Vagina (tissue), 2 donors: ENCODE measurements around the gene NLRP1. TPM values are rescaled to one million over a fixed set of nuclear protein-coding genes. Genes with fewer than 3 reads are reported as not detected.

Experiments used
- DNase-seq, 2 donors: peaks; one replicate each; pipeline ENCODE4 v3.0.0-alpha.2; 2017; ENCODE audit errors: extremely low spot score in 2 of 2
- H3K27ac ChIP-seq: fragments of 200-600 bp; sonication (generic); one replicate; pipeline ENCODE4 v1.5.1; 2019
- H3K27me3 ChIP-seq: fragments of 200-600 bp; sonication (generic); one replicate; pipeline ENCODE4 v1.5.1; 2019
- H3K36me3 ChIP-seq, 2 donors: fragments of 200-600 bp; sonication (generic); one replicate each; pipeline ENCODE4 v1.5.1; 2017 to 2019
- H3K4me1 ChIP-seq: fragments of 200-600 bp; sonication (generic); one replicate; pipeline ENCODE4 v1.5.1; 2019
- H3K4me3 ChIP-seq, 2 donors: fragments of 200-600 bp; sonication (generic); 1 replicate in 1 of 2; 2 replicates in 1 of 2; pipeline ENCODE4 v1.5.1; 2016 to 2019
- H3K9me3 ChIP-seq: fragments of 200-600 bp; sonication (generic); one replicate; pipeline ENCODE4 v1.5.1; 2019
- POLR2A ChIP-seq, 2 donors: fragments of 450-650 bp; IDR thresholded peaks; one replicate each; pipeline ENCODE4 v1.6.1; 2017; ENCODE audit warnings: antibody characterized with exemption in 2 of 2, mild to moderate bottlenecking in 2 of 2, moderate library complexity in 2 of 2
- POLR2AphosphoS5 ChIP-seq, 2 donors: sonication (generic); formaldehyde crosslinking; IDR thresholded peaks; one replicate each; pipeline ENCODE4 v1.9.0; 2017; ENCODE audit warnings: antibody characterized with exemption in 2 of 2, mild to moderate bottlenecking in 2 of 2, low read depth in 1 of 2; ENCODE audit not compliant: insufficient read depth in 1 of 2
- intact Hi-C: fragments of 100-400 bp; cut with DNase I; formaldehyde crosslinking; loops from one replicate; pipeline ENCODE4 v1.15.1; 2023
- total RNA-seq: library from RNA; depleted of rRNA; stranded (reverse); fragments of >200 nt; gene quantifications from one replicate; pipeline ENCODE4 v1.2.3, GENCODE V29; 2016
- TF ChIP-seq, protein P1 (sequence below), 3 experiments: fragments of 450-650 bp in 2 of 3; fragments of 200-600 bp in 1 of 3; sonication (generic) in 1 of 3; IDR thresholded peaks; one replicate each; pipeline ENCODE4 v1.5.1; 2017 to 2019; ENCODE audit warnings: antibody characterized with exemption in 3 of 3, mild to moderate bottlenecking in 2 of 3, moderate library complexity in 2 of 3

NLRP1 gene
- total RNA-seq, 1 donor from 2014 or later: 83.7 TPM

DNA sequence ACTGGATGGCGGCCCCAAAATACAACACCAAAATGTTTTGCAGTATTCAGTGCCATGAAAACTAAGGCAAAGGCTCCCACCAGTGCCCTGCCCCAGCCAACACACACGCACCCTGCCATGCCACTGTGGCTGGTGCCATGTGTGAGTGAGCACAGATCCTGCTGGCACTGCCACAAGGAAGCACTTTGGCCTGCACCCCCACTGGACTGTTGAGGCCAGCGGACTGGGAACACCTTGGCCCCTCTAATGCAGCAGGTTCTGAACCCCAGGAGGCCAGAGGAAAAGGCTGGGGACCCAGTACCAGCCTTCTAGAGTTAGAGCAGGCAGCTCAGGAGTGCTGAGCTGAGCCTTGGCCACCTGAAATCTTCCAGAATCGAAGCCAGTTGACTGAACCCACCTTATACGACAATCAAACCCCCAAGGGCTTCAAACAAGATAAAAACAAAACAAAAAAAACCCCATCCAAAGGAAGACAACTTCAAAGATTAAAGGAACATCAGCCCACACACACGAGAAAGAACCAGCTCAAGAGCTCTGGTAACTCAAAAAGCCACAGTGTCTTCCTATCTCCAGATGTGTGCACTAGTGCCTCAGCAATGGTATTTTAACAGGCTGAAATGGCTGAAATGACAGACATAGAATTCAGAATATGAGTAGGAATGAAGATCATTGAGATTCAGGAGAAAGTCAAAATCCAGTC lies 21.5 kb downstream of the NLRP1 start:
- no peak overlapping the region for H3K27ac ChIP-seq
- H3K4me1 ChIP-seq: peaks cover 8% of the 10 kb centered on the region
- peaks cover 0 to 26% of the 10 kb centered on the region in 2 donors for H3K36me3 ChIP-seq
- no peak for DNase-seq
- intact Hi-C loops: no loop called here
- H3K27me3 ChIP-seq: no peaks in the 10 kb centered on the region
- no peaks in the 10 kb centered on the region for H3K9me3 ChIP-seq
- no peak for TF ChIP-seq POLR2A (IDR thresholded peaks at IDR 0.05)
- TF ChIP-seq, protein P1, sequence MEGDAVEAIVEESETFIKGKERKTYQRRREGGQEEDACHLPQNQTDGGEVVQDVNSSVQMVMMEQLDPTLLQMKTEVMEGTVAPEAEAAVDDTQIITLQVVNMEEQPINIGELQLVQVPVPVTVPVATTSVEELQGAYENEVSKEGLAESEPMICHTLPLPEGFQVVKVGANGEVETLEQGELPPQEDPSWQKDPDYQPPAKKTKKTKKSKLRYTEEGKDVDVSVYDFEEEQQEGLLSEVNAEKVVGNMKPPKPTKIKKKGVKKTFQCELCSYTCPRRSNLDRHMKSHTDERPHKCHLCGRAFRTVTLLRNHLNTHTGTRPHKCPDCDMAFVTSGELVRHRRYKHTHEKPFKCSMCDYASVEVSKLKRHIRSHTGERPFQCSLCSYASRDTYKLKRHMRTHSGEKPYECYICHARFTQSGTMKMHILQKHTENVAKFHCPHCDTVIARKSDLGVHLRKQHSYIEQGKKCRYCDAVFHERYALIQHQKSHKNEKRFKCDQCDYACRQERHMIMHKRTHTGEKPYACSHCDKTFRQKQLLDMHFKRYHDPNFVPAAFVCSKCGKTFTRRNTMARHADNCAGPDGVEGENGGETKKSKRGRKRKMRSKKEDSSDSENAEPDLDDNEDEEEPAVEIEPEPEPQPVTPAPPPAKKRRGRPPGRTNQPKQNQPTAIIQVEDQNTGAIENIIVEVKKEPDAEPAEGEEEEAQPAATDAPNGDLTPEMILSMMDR (IDR thresholded peaks at IDR 0.05): no peak
- H3K4me3 ChIP-seq: no peak overlapping the region

DNA sequence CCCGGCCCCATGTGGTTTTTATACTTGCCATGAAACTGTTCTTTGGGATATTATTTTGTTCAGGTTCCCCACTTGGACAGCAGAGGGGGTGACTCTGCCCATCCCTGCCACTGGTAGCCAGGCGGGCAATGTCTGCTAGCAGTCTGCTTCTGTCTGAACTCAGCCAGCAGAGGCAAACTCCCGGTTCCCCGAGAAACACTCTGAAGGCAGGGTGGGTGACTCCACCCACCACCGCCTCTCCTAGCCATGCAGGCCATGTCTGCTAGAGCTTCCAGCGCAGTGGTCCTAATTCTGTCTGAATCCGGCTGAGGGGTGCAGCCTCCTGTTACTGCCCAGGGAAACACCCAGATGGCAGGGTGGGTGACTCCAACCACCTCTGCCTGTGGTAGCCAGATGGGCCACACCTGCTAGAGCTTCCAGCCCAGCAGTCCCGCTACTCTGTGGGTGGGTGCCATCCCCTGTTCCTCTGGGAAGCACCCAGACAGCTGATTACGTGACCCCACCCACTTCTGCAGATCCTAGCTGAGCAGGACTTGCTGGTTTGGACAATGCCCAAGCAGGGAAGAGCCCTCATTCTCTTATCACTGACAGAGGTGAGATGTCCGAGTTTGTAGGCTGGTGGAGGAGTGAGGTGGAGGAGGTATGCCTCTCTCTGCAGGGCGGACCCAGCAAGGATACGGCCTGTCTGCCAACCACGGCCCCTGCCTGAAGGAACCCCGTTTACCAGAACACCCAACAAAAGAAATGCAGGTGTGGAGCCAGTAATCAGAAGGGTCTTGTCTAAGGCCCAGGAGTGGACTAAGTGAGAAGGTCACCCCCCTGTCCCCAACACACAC lies 22.4 kb downstream of the NLRP1 start:
- no peaks in the 10 kb centered on the region for H3K9me3 ChIP-seq
- H3K27me3 ChIP-seq: no peaks in the 10 kb centered on the region
- peaks cover 14% of the 10 kb centered on the region for H3K4me1 ChIP-seq
- intact Hi-C loops: no loop called here
- H3K27ac ChIP-seq: no peak overlapping the region
- H3K4me3 ChIP-seq: no peak overlapping the region
- TF ChIP-seq POLR2A (IDR thresholded peaks at IDR 0.05) (no peak), POLR2AphosphoS5 (IDR thresholded peaks at IDR 0.05; ENCODE audit: insufficient read depth in 1 of 2, low read depth in 1 of 2) (no peak)
- TF ChIP-seq, protein P1 (IDR thresholded peaks at IDR 0.05): no peak
- DNase-seq: no peak
- H3K36me3 ChIP-seq: peaks cover 0 to 17% of the 10 kb centered on the region in 2 donors

DNA sequence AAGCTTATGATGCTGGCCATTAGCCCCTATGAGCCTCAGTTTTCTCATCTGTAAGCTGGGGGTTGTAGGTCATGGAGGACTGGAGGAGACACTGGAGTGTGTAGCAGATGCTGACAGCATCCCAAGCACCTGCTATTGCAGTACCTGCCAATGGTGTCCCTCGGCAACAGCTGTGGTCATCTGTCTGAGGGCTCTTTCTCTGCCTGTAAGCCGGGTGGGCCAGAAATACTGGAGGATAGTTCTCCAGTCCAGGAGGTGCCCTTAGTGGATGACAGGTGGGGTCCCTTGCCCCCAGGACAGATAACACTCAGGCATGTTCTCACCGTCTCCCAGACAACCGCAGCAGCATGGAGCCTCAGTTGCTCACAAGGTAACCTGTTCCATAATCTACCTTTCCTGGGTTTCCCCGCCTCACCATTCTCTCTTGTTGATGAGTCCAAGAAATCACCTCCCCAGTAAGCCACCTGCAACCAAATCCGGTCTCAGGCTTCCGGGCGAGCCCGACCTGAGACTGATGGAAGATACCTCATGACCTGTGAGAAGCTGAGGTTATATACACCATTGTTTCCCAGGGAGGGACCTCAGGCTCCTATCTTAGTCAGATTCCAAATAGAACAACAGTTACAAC lies 23.8 kb downstream of the NLRP1 start:
- intact Hi-C loops: no loop called here
- no peaks in the 10 kb centered on the region for H3K9me3 ChIP-seq
- TF ChIP-seq, protein P1 (IDR thresholded peaks at IDR 0.05): no peak
- TF ChIP-seq POLR2A (IDR thresholded peaks at IDR 0.05) (no peak), POLR2AphosphoS5 (IDR thresholded peaks at IDR 0.05; ENCODE audit: insufficient read depth in 1 of 2, low read depth in 1 of 2) (no peak)
- H3K27me3 ChIP-seq: no peaks in the 10 kb centered on the region
- DNase-seq: no peak
- H3K36me3 ChIP-seq: peaks cover 0 to 17% of the 10 kb centered on the region in 2 donors
- no peak overlapping the region for H3K27ac ChIP-seq
- peaks cover 18% of the 10 kb centered on the region for H3K4me1 ChIP-seq
- H3K4me3 ChIP-seq: no peak overlapping the region

DNA sequence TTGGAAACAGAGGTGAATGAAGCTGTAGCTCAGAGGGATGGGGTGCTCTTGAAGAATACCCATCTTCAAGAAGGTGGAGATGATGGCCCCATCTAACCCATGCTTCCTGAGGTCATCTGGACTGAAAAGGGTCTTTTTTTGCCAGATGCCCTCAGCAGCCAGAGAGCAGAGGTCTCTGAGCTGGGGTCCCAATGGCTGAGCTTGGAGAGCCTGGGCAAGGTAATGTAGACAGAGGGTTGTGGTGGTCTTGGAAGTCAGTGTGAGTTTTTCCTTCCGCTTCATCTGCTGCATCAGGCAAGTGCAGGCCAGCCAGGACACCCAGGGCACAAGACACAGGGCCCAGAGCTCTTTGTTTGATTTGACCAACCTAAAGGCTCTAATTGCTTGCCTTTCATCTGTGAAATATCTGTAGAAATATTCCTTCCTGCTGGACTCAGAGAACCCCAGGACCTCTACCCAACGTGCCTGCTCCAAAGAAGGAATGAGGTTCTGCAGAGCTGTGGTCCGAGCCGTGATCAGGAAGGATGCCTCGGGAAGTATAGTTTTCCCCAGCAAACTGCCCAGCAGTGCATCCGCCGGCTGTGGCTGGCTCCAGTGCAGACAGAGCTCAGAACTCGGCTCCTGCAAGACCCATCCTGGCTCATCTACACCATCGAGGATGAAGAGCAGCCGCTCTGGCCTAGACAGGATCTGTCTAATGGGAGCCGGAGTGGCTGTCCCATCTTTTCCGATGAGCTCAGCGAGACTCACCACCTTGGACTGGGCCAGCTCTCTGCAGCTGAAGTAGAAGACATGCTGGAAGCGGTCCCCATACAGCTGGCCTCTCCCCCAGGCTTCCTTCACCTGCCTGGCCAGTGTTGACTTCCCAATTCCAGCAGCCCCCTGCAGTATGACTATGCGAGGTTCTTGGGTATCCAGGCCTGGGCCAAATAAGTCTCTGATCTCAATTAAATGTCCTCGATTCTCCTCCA lies 25.2 kb downstream of the NLRP1 start:
- H3K4me3 ChIP-seq: no peak overlapping the region
- intact Hi-C loops: no loop called here
- no peak for DNase-seq

More for the DNA sequence above, 25.2 kb downstream of the NLRP1 start:
- peaks cover 0 to 17% of the 10 kb centered on the region in 2 donors for H3K36me3 ChIP-seq
- peaks cover 15% of the 10 kb centered on the region for H3K4me1 ChIP-seq
- TF ChIP-seq, protein P1 (IDR thresholded peaks at IDR 0.05): no peak
- TF ChIP-seq POLR2AphosphoS5 (IDR thresholded peaks at IDR 0.05; ENCODE audit: insufficient read depth in 1 of 2, low read depth in 1 of 2) (no peak), POLR2A (IDR thresholded peaks at IDR 0.05) (no peak)
- H3K9me3 ChIP-seq: no peaks in the 10 kb centered on the region
- no peaks in the 10 kb centered on the region for H3K27me3 ChIP-seq
- H3K27ac ChIP-seq: no peak overlapping the region
